Osteocyte (in vitro differentiated cells): Measurements from ENCODE around the gene PNPLA2. TPM values are rescaled to one million over a fixed set of nuclear protein-coding genes. Genes with fewer than 3 reads are reported as not detected.

Source experiments
- DNase-seq: peaks from one replicate; pipeline ENCODE4 v3.0.0; 2021; ENCODE audit warnings: mixed read lengths; ENCODE audit not compliant: unreplicated experiment; ENCODE audit errors: extremely low spot score
- H3K27ac Mint-ChIP-seq: one replicate; pipeline ENCODE4 v1.8.0; 2021; ENCODE audit warnings: mild to moderate bottlenecking, mixed read lengths; ENCODE audit not compliant: unreplicated experiment
- H3K27me3 Mint-ChIP-seq: one replicate; pipeline ENCODE4 v1.8.0; 2021; ENCODE audit warnings: mixed read lengths; ENCODE audit not compliant: unreplicated experiment
- H3K36me3 Mint-ChIP-seq: one replicate; pipeline ENCODE4 v1.8.0; 2021; ENCODE audit warnings: mixed read lengths; ENCODE audit not compliant: unreplicated experiment
- H3K4me1 Mint-ChIP-seq: one replicate; pipeline ENCODE4 v1.8.0; 2021; ENCODE audit warnings: mixed read lengths; ENCODE audit not compliant: unreplicated experiment
- H3K4me3 Mint-ChIP-seq: one replicate; pipeline ENCODE4 v1.8.0; 2021; ENCODE audit warnings: mild to moderate bottlenecking, moderate library complexity, mixed read lengths; ENCODE audit not compliant: unreplicated experiment
- H3K9me3 Mint-ChIP-seq: one replicate; pipeline ENCODE4 v1.8.0; 2021; ENCODE audit warnings: mixed read lengths; ENCODE audit not compliant: unreplicated experiment
- CTCF ChIP-seq: fragments of 200-600 bp; sonication (generic); IDR thresholded peaks from 2 replicates; pipeline ENCODE4 v1.5.0; 2021; ENCODE audit warnings: antibody characterized with exemption, mild to moderate bottlenecking, moderate library complexity
- total RNA-seq: library from RNA; stranded (reverse); gene quantifications from 2 replicates; pipeline ENCODE4 v1.2.1, GENCODE V29; 2021

Gene PNPLA2
- total RNA-seq, 1 donor from 2014 or later: 96.4 TPM

GRCh38 chr11:862081-862661, 43.5 kb downstream of the PNPLA2 start:
- Mint-ChIP-seq H3K4me3 (no peak overlapping the region), H3K27ac (no peak overlapping the region), H3K9me3 (no peaks in the 10 kb centered on the region), H3K36me3 (no peaks in the 10 kb centered on the region), H3K27me3 (no peaks in the 10 kb centered on the region), H3K4me1 (peaks cover 20% of the 10 kb centered on the region)
- no peak for TF ChIP-seq CTCF
- no peak for DNase-seq

- no peak for DNase-seq
- Mint-ChIP-seq H3K9me3 (no peaks in the 10 kb centered on the region), H3K27me3 (no peaks in the 10 kb centered on the region), H3K27ac (no peak overlapping the region), H3K4me3 (no peak overlapping the region), H3K36me3 (no peaks in the 10 kb centered on the region), H3K4me1 (peaks cover 20% of the 10 kb centered on the region)
- no peak for TF ChIP-seq CTCF
Measured at GRCh38 chr11:862696-863022, 43.9 kb downstream of the PNPLA2 start.

GRCh38 chr11:863023-863909, 44.6 kb downstream of the PNPLA2 start:
- H3K4me3 Mint-ChIP-seq: no peak overlapping the region
- DNase-seq: no peak
- no peaks in the 10 kb centered on the region for H3K9me3 Mint-ChIP-seq
- H3K27me3 Mint-ChIP-seq: no peaks in the 10 kb centered on the region
- TF ChIP-seq CTCF: no peak
- no peak overlapping the region for H3K27ac Mint-ChIP-seq
- H3K36me3 Mint-ChIP-seq: no peaks in the 10 kb centered on the region
- H3K4me1 Mint-ChIP-seq: peaks cover 20% of the 10 kb centered on the region

- no peaks in the 10 kb centered on the region for H3K36me3 Mint-ChIP-seq
- no peak overlapping the region for H3K4me3 Mint-ChIP-seq
- no peaks in the 10 kb centered on the region for H3K27me3 Mint-ChIP-seq
- H3K27ac Mint-ChIP-seq: no peak overlapping the region
- no peak for DNase-seq
- TF ChIP-seq CTCF: no peak
- no peaks in the 10 kb centered on the region for H3K9me3 Mint-ChIP-seq
- peaks cover 20% of the 10 kb centered on the region for H3K4me1 Mint-ChIP-seq
Measured at GRCh38 chr11:863910-864827, 45.5 kb downstream of the PNPLA2 start.
